Gastroesophageal sphincter (tissue), 3 donors: ENCODE data around the gene ATF3.

Experiments
- CTCF ChIP-seq, 4 experiments: fragments of 200-600 bp in 2 of 4; fragments of 450-650 bp in 2 of 4; sonication (generic) in 1 of 4; IDR thresholded peaks; one replicate each; pipeline ENCODE4 v1.5.1; 2017 to 2019; ENCODE audit warnings: antibody characterized with exemption in 4 of 4, mild to moderate bottlenecking in 2 of 4, moderate library complexity in 2 of 4
- EP300 ChIP-seq: sonication (generic); formaldehyde crosslinking; IDR thresholded peaks from one replicate; pipeline ENCODE4 v1.6.1; 2017; ENCODE audit warnings: antibody characterized with exemption, mild to moderate bottlenecking
- POLR2A ChIP-seq, 2 donors: fragments of 450-650 bp; IDR thresholded peaks; one replicate each; pipeline ENCODE4 v1.6.1; 2017; ENCODE audit warnings: antibody characterized with exemption in 2 of 2, mild to moderate bottlenecking in 2 of 2, moderate library complexity in 1 of 2
- POLR2AphosphoS5 ChIP-seq: sonication (generic); formaldehyde crosslinking; IDR thresholded peaks from one replicate; pipeline ENCODE4 v1.6.1; 2017; ENCODE audit warnings: antibody characterized with exemption

GRCh38 chr1:212622467-212622866 is 13.9 kb downstream of the ATF3 start:
- no peak for TF ChIP-seq CTCF (IDR thresholded peaks at IDR 0.05)
- TF ChIP-seq EP300: no peak
- TF ChIP-seq POLR2A (IDR thresholded peaks at IDR 0.05): no peak
- TF ChIP-seq POLR2AphosphoS5: no peak
